Caco-2 (cell line): ENCODE data around the gene STAT4. TPM values are rescaled to one million over a fixed set of nuclear protein-coding genes. Genes with fewer than 3 reads are reported as not detected.

Experiments used
- BruUV-seq: library from RNA; stranded (reverse); fragments of 400-500 nt; replicated peaks from 2 replicates; lab custom pipeline; 2021; lab: Mats Ljungman, UMichigan
- CTCF ChIA-PET: fragments of 300-600 bp; sonication (Branson Sonifier 250); formaldehyde crosslinking; loops from one replicate; lab custom pipeline; 2022; ENCODE audit warnings: antibody characterized with exemption; lab: Charles Lee
- POLR2A ChIA-PET: fragments of 300-600 bp; sonication (Branson Sonifier 250); formaldehyde crosslinking; loops from one replicate; lab custom pipeline; 2022; ENCODE audit warnings: antibody characterized with exemption; lab: Charles Lee
- DNase-seq, 2 experiments: peaks; one replicate each; pipeline versions ENCODE4 v3.0.0 to v3.0.0-alpha.2; 2020 to 2022
- H3K27me3 ChIP-seq: replicated peaks from 2 replicates; pipeline ENCODE4 v1.6.0; 2011; ENCODE audit warnings: low read length; ENCODE audit not compliant: control insufficient read depth, insufficient read depth
- H3K36me3 ChIP-seq: 2 replicates; pipeline ENCODE4 v1.5.1; 2011; ENCODE audit warnings: low read length; ENCODE audit not compliant: control insufficient read depth, insufficient read depth
- H3K4me1 ChIP-seq: fragments of 250-450 bp; sonication (Bioruptor Pico); 2 replicates; pipeline ENCODE4 v1.5.1; 2020; ENCODE audit warnings: mild to moderate bottlenecking
- H3K4me3 ChIP-seq: 2 replicates; pipeline ENCODE4 v1.5.1; 2011; ENCODE audit warnings: low read depth, mild to moderate bottlenecking, control low read depth, low read length
- H3K9me3 ChIP-seq: fragments of 250-450 bp; sonication (Bioruptor Pico); 2 replicates; pipeline ENCODE4 v1.5.1; 2020; ENCODE audit warnings: mild to moderate bottlenecking, moderate library complexity
- H3K27ac Mint-ChIP-seq: one replicate; pipeline ENCODE4 v1.8.0; 2022; ENCODE audit warnings: mixed read lengths; ENCODE audit not compliant: unreplicated experiment
- H3K27me3 Mint-ChIP-seq: one replicate; pipeline ENCODE4 v1.8.0; 2022; ENCODE audit warnings: mixed read lengths; ENCODE audit not compliant: insufficient read depth, unreplicated experiment
- H3K36me3 Mint-ChIP-seq: one replicate; pipeline ENCODE4 v1.8.0; 2022; ENCODE audit warnings: mild to moderate bottlenecking, mixed read lengths; ENCODE audit not compliant: insufficient read depth, unreplicated experiment
- H3K4me1 Mint-ChIP-seq: one replicate; pipeline ENCODE4 v1.8.0; 2022; ENCODE audit warnings: low read depth, mixed read lengths; ENCODE audit not compliant: unreplicated experiment
- H3K4me3 Mint-ChIP-seq: one replicate; pipeline ENCODE4 v1.8.0; 2022; ENCODE audit warnings: mild to moderate bottlenecking, moderate library complexity, mixed read lengths; ENCODE audit not compliant: unreplicated experiment
- H3K9me3 Mint-ChIP-seq: one replicate; pipeline ENCODE4 v1.8.0; 2022; ENCODE audit warnings: mixed read lengths; ENCODE audit not compliant: unreplicated experiment
- intact Hi-C: fragments of 100-400 bp; cut with micrococcal nuclease; formaldehyde crosslinking; loops from one replicate; pipeline ENCODE4 v1.10.0; 2022; ENCODE audit not compliant: unreplicated experiment
- total RNA-seq: library from RNA; stranded (reverse); gene quantifications from 2 replicates; pipeline ENCODE4 v1.2.3, GENCODE V29; 2022
- TF ChIP-seq, protein P1 (sequence below), 2 experiments: fragments of 200-600 bp in 1 of 2; IDR thresholded peaks; 1 replicate in 1 of 2; 2 replicates in 1 of 2; pipeline versions ENCODE4 v1.5.1 to v1.8.0; 2011 to 2022; ENCODE audit warnings: antibody characterized with exemption in 1 of 2, control low read depth in 1 of 2, inconsistent platforms in 1 of 2, low read depth in 1 of 2, low read length in 1 of 2, mild to moderate bottlenecking in 1 of 2, moderate library complexity in 1 of 2; ENCODE audit not compliant: insufficient read depth in 1 of 2, severe bottlenecking in 1 of 2, unreplicated experiment in 1 of 2

Gene STAT4
- total RNA-seq, 1 experiment from 2014 or later: 0.48 TPM

DNA sequence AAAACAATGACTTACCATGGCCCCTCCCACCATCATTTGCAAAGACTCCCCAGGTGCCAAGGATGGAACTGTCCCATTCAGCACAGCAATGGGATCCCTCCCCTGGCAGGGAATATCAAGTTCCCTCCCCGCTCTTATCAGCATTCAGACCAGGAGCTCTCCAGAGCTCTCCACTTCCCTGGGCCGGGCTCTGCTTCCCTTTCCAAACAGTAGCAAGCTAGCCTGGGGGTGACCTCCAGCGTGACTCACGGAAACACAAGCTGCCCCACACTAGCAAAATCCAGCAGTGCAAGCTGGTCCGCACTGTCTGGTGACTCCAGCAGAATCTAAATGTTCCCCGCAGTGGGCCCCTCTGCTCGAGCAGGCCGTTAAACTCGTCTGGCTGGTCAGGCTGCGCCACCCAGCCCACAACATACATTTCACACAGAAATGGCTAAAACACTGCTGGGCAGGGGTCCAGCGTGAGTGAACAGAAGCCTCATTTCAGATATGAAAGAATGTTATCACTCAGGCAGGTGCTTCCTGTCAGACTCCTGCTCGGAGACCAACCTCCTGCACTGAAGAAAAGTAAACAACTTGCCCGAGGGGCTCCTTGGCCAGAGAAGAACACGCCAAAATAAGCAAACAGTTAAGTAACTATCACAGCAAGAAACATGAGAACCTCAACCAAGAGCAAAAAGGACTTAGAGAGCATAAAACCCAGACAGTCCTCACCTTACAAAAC, 170.7 kb downstream of the STAT4 start:
- Mint-ChIP-seq H3K27ac (peak overlapping the region; percentile 64), H3K4me3 (peak overlapping the region; percentile 32), H3K9me3 (no peaks in the 10 kb centered on the region), H3K27me3 (no peaks in the 10 kb centered on the region), H3K36me3 (peaks cover 90% of the 10 kb centered on the region), H3K4me1 (peaks cover 23% of the 10 kb centered on the region)
- peaks cover 12% of the 10 kb centered on the region; the same call in 1 of the 2 replicates for H3K36me3 ChIP-seq
- H3K27me3 ChIP-seq: no peaks in the 10 kb centered on the region
- no peak overlapping the region for H3K4me3 ChIP-seq
- no peaks in the 10 kb centered on the region for H3K9me3 ChIP-seq
- DNase-seq: peak; percentile 76 to 83
- ChIA-PET CTCF (interaction anchor here (0.6 kb wide), 1 partner anchor 20 kb away, joined by 3 read pairs; no protein-coding TSS in a partner anchor), POLR2A (interaction anchor here (0.6 kb wide), 1 partner anchor 32 kb away, joined by 3 read pairs; no protein-coding TSS in a partner anchor)
- BruUV-seq: no TSS peak
- H3K4me1 ChIP-seq: peaks cover 11% of the 10 kb centered on the region
- TF ChIP-seq, protein P1, sequence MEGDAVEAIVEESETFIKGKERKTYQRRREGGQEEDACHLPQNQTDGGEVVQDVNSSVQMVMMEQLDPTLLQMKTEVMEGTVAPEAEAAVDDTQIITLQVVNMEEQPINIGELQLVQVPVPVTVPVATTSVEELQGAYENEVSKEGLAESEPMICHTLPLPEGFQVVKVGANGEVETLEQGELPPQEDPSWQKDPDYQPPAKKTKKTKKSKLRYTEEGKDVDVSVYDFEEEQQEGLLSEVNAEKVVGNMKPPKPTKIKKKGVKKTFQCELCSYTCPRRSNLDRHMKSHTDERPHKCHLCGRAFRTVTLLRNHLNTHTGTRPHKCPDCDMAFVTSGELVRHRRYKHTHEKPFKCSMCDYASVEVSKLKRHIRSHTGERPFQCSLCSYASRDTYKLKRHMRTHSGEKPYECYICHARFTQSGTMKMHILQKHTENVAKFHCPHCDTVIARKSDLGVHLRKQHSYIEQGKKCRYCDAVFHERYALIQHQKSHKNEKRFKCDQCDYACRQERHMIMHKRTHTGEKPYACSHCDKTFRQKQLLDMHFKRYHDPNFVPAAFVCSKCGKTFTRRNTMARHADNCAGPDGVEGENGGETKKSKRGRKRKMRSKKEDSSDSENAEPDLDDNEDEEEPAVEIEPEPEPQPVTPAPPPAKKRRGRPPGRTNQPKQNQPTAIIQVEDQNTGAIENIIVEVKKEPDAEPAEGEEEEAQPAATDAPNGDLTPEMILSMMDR (IDR thresholded peaks at IDR 0.05; ENCODE audit: insufficient read depth in 1 of 2, low read depth in 1 of 2, low read length in 1 of 2, severe bottlenecking in 1 of 2, unreplicated experiment in 1 of 2): no peak
- intact Hi-C loops: loop anchor here (1.0 kb wide), 1 partner anchor 33 kb away; no protein-coding TSS in a partner anchor

Other genes with a start within 250 kb of the STAT4 start
- gene STAT1, start 136.8 kb downstream of the STAT4 start, total RNA-seq: 113 and 126 TPM in 2 replicates
- gene MYO1B, start 94.4 kb upstream of the STAT4 start, total RNA-seq: 80.3 and 83.4 TPM in 2 replicates